ENCODE measurements around the gene SESTD1.
"Not testable (repeated sequence)": the region's sequence is repeated elsewhere in the genome, so short reads cannot be mapped to it uniquely, and the experiment has no call there.

Gene SESTD1

GRCh38 chr2:179059026-179059700 is 205.5 kb downstream of the SESTD1 start:
- DNase-seq (ENCODE audit: insufficient read length, low spot score) (no peak), FAIRE-seq (no peak)
- no peak for TF ChIP-seq POLR2A (IDR thresholded peaks at IDR 0.05; ENCODE audit: low read depth, low read length)

DNA sequence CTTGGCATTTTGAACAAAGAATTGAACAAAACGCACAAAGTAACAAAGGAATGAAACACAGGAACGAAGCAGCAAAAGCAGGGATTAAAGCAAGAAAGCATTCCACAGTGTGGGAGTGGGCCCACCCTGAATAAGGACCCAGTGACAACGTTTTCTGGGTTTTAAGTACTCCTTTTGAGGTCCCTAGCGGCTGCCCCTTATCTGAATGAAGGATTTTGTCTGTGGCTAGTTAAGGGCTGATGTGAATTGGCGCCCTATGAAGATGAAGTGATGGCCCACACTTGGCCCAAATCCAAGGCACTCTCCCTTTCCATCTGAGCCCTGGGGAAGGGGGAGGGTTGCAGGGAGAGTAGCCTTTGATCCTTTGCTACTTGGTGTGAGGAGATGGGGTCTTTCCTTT is 206.9 kb downstream of the SESTD1 start:
- FAIRE-seq: no peak
- TF ChIP-seq POLR2A (IDR thresholded peaks at IDR 0.05; ENCODE audit: low read depth, low read length): no peak
- no peak for DNase-seq (ENCODE audit: insufficient read length, low spot score)

DNA sequence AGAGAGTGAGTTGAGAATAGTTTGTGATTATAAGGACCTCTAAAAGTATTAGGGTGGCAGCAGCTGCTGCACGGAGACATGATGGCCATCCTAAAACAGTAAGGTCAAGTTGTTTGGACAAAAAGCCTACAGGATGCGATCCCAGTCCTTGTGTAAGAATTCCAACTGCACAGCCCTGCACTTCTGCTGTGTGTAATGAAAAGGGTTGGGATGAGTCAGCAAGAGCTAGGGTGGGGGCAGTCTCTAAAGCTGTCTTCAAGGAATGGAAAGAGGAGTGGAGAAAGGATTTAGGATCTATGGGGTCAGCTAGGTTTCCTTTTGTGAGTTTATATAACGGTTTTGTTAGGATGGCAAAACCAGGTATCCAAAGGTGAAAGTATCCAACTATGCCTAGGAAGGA is 211.1 kb downstream of the SESTD1 start:
- not testable (repeated sequence) for FAIRE-seq; DNase-seq (ENCODE audit: insufficient read length, low spot score)

Data from H54 (cell line).